BLaER1 treated with 17β-estradiol and CSF1 and Interleukin-3, amounts not matched to agents 10 nM and 100 nM (cell line): ENCODE measurements around the gene ERBB3.
"Not testable (repeated sequence)": the region's sequence is repeated elsewhere in the genome, so short reads cannot be mapped to it uniquely, and the experiment has no call there.

Source experiments
- H3K27ac ChIP-seq, 11 experiments: shearing (Covaris generic); formaldehyde crosslinking; 2 replicates each; pipeline ENCODE4 v1.8.1; 2022
- H3K27me3 ChIP-seq, 11 experiments: shearing (Covaris generic); formaldehyde crosslinking; 2 replicates each; pipeline ENCODE4 v1.8.1; 2022
- H3K36me3 ChIP-seq, 11 experiments: shearing (Covaris generic); formaldehyde crosslinking; 2 replicates each; pipeline ENCODE4 v1.8.1; 2022
- H3K4me1 ChIP-seq, 10 experiments: shearing (Covaris generic); formaldehyde crosslinking; 2 replicates each; pipeline ENCODE4 v1.8.1; 2022
- H3K4me2 ChIP-seq, 11 experiments: shearing (Covaris generic); formaldehyde crosslinking; 2 replicates each; pipeline ENCODE4 v1.8.1; 2022
- H3K4me3 ChIP-seq, 10 experiments: shearing (Covaris generic); formaldehyde crosslinking; 2 replicates each; pipeline ENCODE4 v1.8.1; 2022
- H3K9ac ChIP-seq, 11 experiments: shearing (Covaris generic); formaldehyde crosslinking; 2 replicates each; pipeline ENCODE4 v1.8.1; 2022
- H3K9me3 ChIP-seq, 11 experiments: shearing (Covaris generic); formaldehyde crosslinking; replicated peaks in 1 of 11; 2 replicates each; pipeline ENCODE4 v1.8.1; 2022
- H4K20me1 ChIP-seq, 11 experiments: shearing (Covaris generic); formaldehyde crosslinking; 2 replicates each; pipeline ENCODE4 v1.8.1; 2022
- Cebpa-rat ChIP-seq, 11 experiments: shearing (Covaris generic); IDR thresholded peaks; 2 replicates each; pipeline ENCODE4 v1.8.1; 2022

ERBB3 gene

GRCh38 chr12:56041552-56042429, 38.2 kb upstream of the ERBB3 start, which contains the start of gene RPS26:
Gene RPS26, plus strand, starts transcription at chr12:56041918. Its CDS starts 249 bp downstream, at chr12:56042167.
- Histone ChIP-seq H3K9ac (peak within 1 kb of the TSS; percentile 93 to 99 (median 96)), H3K36me3 (peaks cover 35 to 64% (median 49%) of the 10 kb centered on the region in 11 experiments), H3K9me3 (no peaks in the 10 kb centered on the region), H3K4me1 (peaks cover 18 to 29% (median 26%) of the 10 kb centered on the region in 10 experiments), H3K27ac (peak within 1 kb of the TSS; percentile 95 to 99 (median 98)), H4K20me1 (peaks cover 6 to 47% (median 44%) of the 10 kb centered on the region in 11 experiments; a peak in 21 of 22 replicates), H3K4me2 (peak within 1 kb of the TSS; percentile 91 to 97 (median 95)), H3K4me3 (peak within 1 kb of the TSS; percentile 69 to 94 (median 90)), H3K27me3 (no peaks in the 10 kb centered on the region)
- no peak for TF ChIP-seq Cebpa-rat (IDR thresholded peaks at IDR 0.05)

GRCh38 chr12:56042430-56042813, 37.5 kb upstream of the ERBB3 start:
- H3K9me3 ChIP-seq, H3K27me3 ChIP-seq: not testable (repeated sequence)
- Histone ChIP-seq H3K4me1 (peaks cover 18 to 31% (median 27%) of the 10 kb centered on the region in 10 experiments), H3K9ac (peak overlapping the region; percentile 93 to 99 (median 96)), H3K4me2 (peak overlapping the region; percentile 91 to 97 (median 95)), H3K27ac (peak overlapping the region; percentile 95 to 99 (median 98)), H4K20me1 (peaks cover 6 to 48% (median 45%) of the 10 kb centered on the region in 11 experiments; a peak in 21 of 22 replicates), H3K36me3 (peaks cover 35 to 59% (median 49%) of the 10 kb centered on the region in 11 experiments), H3K4me3 (peak overlapping the region; percentile 69 to 94 (median 90))

DNA sequence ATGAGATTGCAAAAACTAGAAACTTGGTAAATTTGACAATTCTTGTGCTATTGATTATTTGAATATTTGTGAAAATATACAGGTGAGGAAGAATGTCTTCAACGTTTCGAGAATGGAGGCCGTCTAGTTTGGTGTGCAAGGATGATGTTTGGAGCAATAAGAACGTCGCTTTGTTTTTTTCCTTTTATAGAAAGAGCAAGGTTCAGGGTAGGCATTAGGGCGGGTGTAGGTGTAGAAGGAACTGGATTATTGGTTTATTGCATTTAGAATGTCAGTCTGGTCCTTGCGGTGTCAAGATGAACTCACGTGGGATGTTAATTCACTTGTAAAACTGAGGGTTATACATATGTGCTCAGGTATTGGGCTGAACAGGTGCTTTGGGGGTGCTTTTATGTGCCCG, 37.1 kb upstream of the ERBB3 start:
- Histone ChIP-seq H3K9ac (peak overlapping the region; percentile 93 to 99 (median 96)), H3K27ac (peak overlapping the region; percentile 95 to 99 (median 98)), H3K27me3 (no peaks in the 10 kb centered on the region), H3K4me2 (peak overlapping the region; percentile 91 to 97 (median 95)), H3K4me1 (peaks cover 18 to 31% (median 27%) of the 10 kb centered on the region in 10 experiments), H3K36me3 (peaks cover 36 to 59% (median 48%) of the 10 kb centered on the region in 11 experiments), H3K4me3 (peak overlapping the region; percentile 69 to 94 (median 90)), H4K20me1 (peaks cover 6 to 48% (median 45%) of the 10 kb centered on the region in 11 experiments; a peak in 21 of 22 replicates), H3K9me3 (no peaks in the 10 kb centered on the region)
- no peak for TF ChIP-seq Cebpa-rat (IDR thresholded peaks at IDR 0.05)

- Histone ChIP-seq H3K36me3 (peaks cover 33 to 57% (median 42%) of the 10 kb centered on the region in 11 experiments), H3K27me3 (no peaks in the 10 kb centered on the region), H3K9ac (peak overlapping the region in 2 of 11 experiments; percentile 9 to 14; a peak in 1 of 22 replicates), H3K4me1 (peaks cover 13 to 25% (median 20%) of the 10 kb centered on the region in 10 experiments), H3K27ac (peak overlapping the region in 1 of 11 experiments; percentile 33; a peak in 1 of 22 replicates), H3K4me2 (peak overlapping the region in 1 of 11 experiments; percentile 1; a peak in 1 of 22 replicates), H3K9me3 (no peaks in the 10 kb centered on the region), H4K20me1 (peaks cover 6 to 48% (median 45%) of the 10 kb centered on the region in 11 experiments; a peak in 21 of 22 replicates), H3K4me3 (no peak overlapping the region)
- TF ChIP-seq Cebpa-rat (IDR thresholded peaks at IDR 0.05) = no peak
Observed at GRCh38 chr12:56046027-56046780, 33.8 kb upstream of the ERBB3 start.

DNA sequence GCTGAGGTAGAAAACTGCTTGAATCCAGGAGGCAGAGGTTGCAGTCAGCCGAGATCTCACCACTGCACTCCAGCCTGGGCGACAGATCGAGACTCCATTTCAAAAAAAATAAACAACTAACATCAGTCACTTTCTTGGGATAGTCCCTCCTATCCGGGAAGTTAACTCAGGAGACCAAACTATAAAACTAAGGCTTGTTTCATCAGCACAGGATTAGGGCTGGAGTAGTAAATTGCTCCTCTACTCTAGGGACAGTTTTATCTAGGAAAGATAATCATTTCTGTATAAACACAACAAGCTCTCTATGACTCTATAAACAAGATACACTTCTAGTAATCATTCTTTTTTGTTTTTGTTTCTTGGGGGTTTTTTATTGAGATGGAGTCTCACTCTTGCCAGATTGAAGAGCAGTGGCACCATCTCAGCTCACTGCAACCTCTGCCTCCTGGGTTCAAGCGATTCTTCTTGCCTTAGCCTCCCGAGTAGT, 26.5 kb upstream of the ERBB3 start:
- H3K4me1 ChIP-seq = 0 out of 20 replicates have a peak, but pooled peaks cover 0 to 3% (median 0%) of the 10 kb centered on the region in 10 experiments
- H3K4me3 ChIP-seq = no peak overlapping the region
- no peak for TF ChIP-seq Cebpa-rat (IDR thresholded peaks at IDR 0.05)
- H3K9me3 ChIP-seq = no peaks in the 10 kb centered on the region
- H3K27ac ChIP-seq = no peak overlapping the region
- H3K4me2 ChIP-seq = no peak overlapping the region
- no peak overlapping the region for H3K9ac ChIP-seq
- no peaks in the 10 kb centered on the region for H3K27me3 ChIP-seq
- H4K20me1 ChIP-seq = no peaks in the 10 kb centered on the region
- H3K36me3 ChIP-seq = 0 out of 22 replicates have a peak, but pooled peaks cover 0 to 2% (median 0%) of the 10 kb centered on the region in 11 experiments

- H3K9ac ChIP-seq, H3K4me3 ChIP-seq, H3K4me1 ChIP-seq, H3K4me2 ChIP-seq, H4K20me1 ChIP-seq, H3K9me3 ChIP-seq, H3K27ac ChIP-seq, H3K27me3 ChIP-seq, H3K36me3 ChIP-seq: not testable (repeated sequence)
Observed at GRCh38 chr12:56059964-56060363, 20.0 kb upstream of the ERBB3 start.

DNA sequence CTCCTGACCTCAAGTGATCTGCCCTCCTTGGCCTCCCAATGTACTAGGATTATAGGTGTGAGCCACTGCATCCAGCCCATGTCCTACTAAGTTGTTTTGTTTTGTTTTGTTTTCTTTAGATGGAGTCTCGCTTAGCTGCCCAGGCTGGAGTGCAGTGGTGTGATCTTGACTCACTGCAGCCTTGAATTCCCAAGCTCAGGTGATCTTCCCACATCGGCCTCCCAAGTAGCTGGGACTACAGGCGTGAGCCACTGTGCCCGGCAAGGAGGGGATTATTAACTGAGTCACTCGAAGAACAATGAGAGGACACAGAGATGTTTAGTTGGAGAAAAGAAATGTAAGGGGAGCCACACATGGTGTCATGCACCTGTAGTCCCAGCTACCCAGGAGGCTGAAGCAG, 18.0 kb upstream of the ERBB3 start:
- Histone ChIP-seq H3K9ac (no peak overlapping the region), H3K4me2 (no peak overlapping the region), H4K20me1 (no peaks in the 10 kb centered on the region), H3K9me3 (no peaks in the 10 kb centered on the region), H3K27me3 (no peaks in the 10 kb centered on the region), H3K36me3 (no peaks in the 10 kb centered on the region), H3K4me3 (no peak overlapping the region), H3K27ac (no peak overlapping the region), H3K4me1 (no peaks in the 10 kb centered on the region)
- TF ChIP-seq Cebpa-rat (IDR thresholded peaks at IDR 0.05) = no peak

GRCh38 chr12:56062996-56063395, 17.0 kb upstream of the ERBB3 start:
- no peak for TF ChIP-seq Cebpa-rat (IDR thresholded peaks at IDR 0.05)
- H3K27me3 ChIP-seq = no peaks in the 10 kb centered on the region
- H4K20me1 ChIP-seq = no peaks in the 10 kb centered on the region
- no peaks in the 10 kb centered on the region for H3K4me1 ChIP-seq
- H3K27ac ChIP-seq = no peak overlapping the region
- H3K4me2 ChIP-seq = no peak overlapping the region
- no peak overlapping the region for H3K4me3 ChIP-seq
- no peak overlapping the region for H3K9ac ChIP-seq
- H3K9me3 ChIP-seq = no peaks in the 10 kb centered on the region
- no peaks in the 10 kb centered on the region for H3K36me3 ChIP-seq

DNA sequence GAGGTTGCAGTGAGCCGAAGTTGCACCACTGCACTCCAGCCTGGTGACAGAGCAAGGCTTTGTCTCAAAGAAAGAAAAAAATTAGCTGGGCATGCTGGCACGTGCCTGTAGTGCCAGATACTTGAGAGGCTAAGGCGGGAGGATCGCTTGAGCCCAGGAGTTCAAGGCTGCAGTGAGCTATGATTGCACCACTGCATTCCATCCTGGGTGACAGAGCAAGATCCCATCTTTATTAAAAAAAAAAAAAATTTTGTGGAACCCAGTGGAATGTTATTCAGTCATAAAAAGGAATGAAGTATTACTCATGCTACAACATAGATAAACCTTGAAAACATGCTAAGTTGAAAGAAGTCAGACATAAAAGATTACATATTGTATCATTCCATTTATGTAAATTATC, 8.3 kb upstream of the ERBB3 start:
- H3K9me3 ChIP-seq = no peaks in the 10 kb centered on the region
- no peaks in the 10 kb centered on the region for H4K20me1 ChIP-seq
- no peaks in the 10 kb centered on the region for H3K27me3 ChIP-seq
- no peak overlapping the region for H3K27ac ChIP-seq
- no peaks in the 10 kb centered on the region for H3K36me3 ChIP-seq
- no peaks in the 10 kb centered on the region for H3K4me1 ChIP-seq
- TF ChIP-seq Cebpa-rat (IDR thresholded peaks at IDR 0.05) = no peak
- H3K4me3 ChIP-seq = no peak overlapping the region
- no peak overlapping the region for H3K9ac ChIP-seq
- H3K4me2 ChIP-seq = no peak overlapping the region
